Fibroblast of the aortic adventitia (primary cell): ENCODE results near the gene RCAN1. TPM values are rescaled to one million over a fixed set of nuclear protein-coding genes. Genes with fewer than 3 reads are reported as not detected.

ENCODE experiments used
- DNase-seq: peaks from one replicate; pipeline ENCODE4 v3.0.0-alpha.2; 2010; ENCODE audit warnings: low read depth
- H3K4me3 ChIP-seq: 2 replicates; pipeline ENCODE4 v1.5.1; 2011; ENCODE audit warnings: low read depth, mild to moderate bottlenecking, control low read depth, low read length, moderate library complexity
- CTCF ChIP-seq: IDR thresholded peaks from 2 replicates; pipeline ENCODE4 v1.5.1; 2011; ENCODE audit warnings: mild to moderate bottlenecking, low read length, control low read depth, inconsistent platforms; ENCODE audit not compliant: insufficient read depth
- total RNA-seq: library from RNA; depleted of rRNA; stranded (reverse); fragments of >200 nt; gene quantifications from 2 replicates; pipeline ENCODE4 v1.2.3, GENCODE V29; 2012; ENCODE audit warnings: low replicate concordance

Gene RCAN1
- total RNA-seq, 1 donor, result 30.5 TPM

GRCh38 chr21:34513129-34513675 is 101.7 kb downstream of the RCAN1 start:
- no peak overlapping the region for H3K4me3 ChIP-seq
- DNase-seq, result no peak
- no peak for TF ChIP-seq CTCF

DNA sequence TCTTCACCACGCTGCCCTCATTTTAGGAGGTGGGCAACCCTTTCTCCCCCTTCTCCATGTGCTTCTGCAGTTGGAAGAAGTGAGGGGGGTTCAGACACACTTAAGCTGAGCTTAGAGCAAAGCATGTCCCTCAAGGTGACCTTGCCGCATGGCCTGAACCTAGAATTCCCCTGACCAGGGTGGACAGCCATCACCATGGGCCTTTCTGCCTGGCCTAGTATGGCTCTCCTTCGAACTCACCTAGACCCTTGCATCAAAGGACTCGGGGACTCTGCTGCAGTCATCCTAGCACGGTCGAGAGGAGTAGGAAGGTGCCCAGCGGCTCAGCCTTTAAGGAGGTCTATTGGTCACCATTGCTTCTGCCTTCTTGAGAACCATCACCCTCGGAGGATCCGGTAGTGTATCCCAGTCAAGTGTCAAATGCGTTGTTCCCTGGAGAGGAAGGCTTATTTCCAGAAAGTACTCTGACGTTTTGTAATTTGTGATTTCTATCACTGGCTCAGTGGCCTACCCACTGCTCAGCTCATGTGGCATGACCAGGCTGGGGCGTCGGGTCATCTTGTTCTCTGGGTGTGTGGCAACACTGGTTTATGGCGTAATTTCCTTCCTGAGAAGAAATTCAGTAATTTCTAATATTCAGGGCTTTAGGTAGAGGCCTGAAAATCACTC is 103.0 kb downstream of the RCAN1 start, which contains the start of gene KCNE1:
Gene KCNE1 (minus strand): TSS at position 424 of the 669 bp plus-strand sequence. CDS start 62,576 bp downstream, outside the sequence.
- DNase-seq, result no peak
- H3K4me3 ChIP-seq, result no peak within 1 kb of the TSS
- TF ChIP-seq CTCF, result no peak

GRCh38 chr21:34511181-34511580 is 103.7 kb downstream of the RCAN1 start:
- DNase-seq, result peak; percentile 40
- TF ChIP-seq CTCF, result no peak
- no peak overlapping the region for H3K4me3 ChIP-seq

GRCh38 chr21:34510148-34511142 is 104.5 kb downstream of the RCAN1 start:
- peak; percentile 69 for DNase-seq
- H3K4me3 ChIP-seq, result no peak overlapping the region

GRCh38 chr21:34509151-34509550 is 105.8 kb downstream of the RCAN1 start:
- H3K4me3 ChIP-seq, result no peak overlapping the region
- no peak for DNase-seq
- TF ChIP-seq CTCF, result no peak

More at GRCh38 chr21:34510148-34511142, 104.5 kb downstream of the RCAN1 start:
- peak; percentile 78 for TF ChIP-seq CTCF

GRCh38 chr21:34504595-34504994 is 110.3 kb downstream of the RCAN1 start:
- H3K4me3 ChIP-seq, result no peak overlapping the region
- TF ChIP-seq CTCF, result no peak
- no peak for DNase-seq
